Kidney (tissue), 14 donors: Measurements from ENCODE around the gene STOX1. TPM values are rescaled to one million over a fixed set of nuclear protein-coding genes. Genes with fewer than 3 reads are reported as not detected.
"Not testable (repeated sequence)": the region's sequence is repeated elsewhere in the genome, so short reads cannot be mapped to it uniquely, and the experiment has no call there.

Experiments used
- DNase-seq, 5 donors: peaks; one replicate each; pipeline ENCODE4 v3.0.0-alpha.2; 2013 to 2020
- FAIRE-seq: peaks from 2 replicates; lab custom pipeline; 2012; peaks lifted over from hg19 to GRCh38; lab: Jason Lieb, UNC
- H3K27ac ChIP-seq, 2 donors: one replicate each; pipeline ENCODE4 v1.7.0; 2013; ENCODE audit warnings: low read depth in 2 of 2, low read length in 2 of 2, inconsistent platforms in 1 of 2
- H3K27me3 ChIP-seq: one replicate; pipeline ENCODE4 v1.7.1; 2013; ENCODE audit warnings: low read length, inconsistent platforms; ENCODE audit not compliant: control insufficient read depth, insufficient read depth
- H3K36me3 ChIP-seq, 3 donors: one replicate each; pipeline versions ENCODE4 v1.7.0 to v1.7.1; 2013; ENCODE audit warnings: low read length in 3 of 3, control low read depth in 1 of 3, inconsistent platforms in 1 of 3; ENCODE audit not compliant: insufficient read depth in 3 of 3, control insufficient read depth in 2 of 3
- H3K4me1 ChIP-seq, 3 donors: one replicate each; pipeline versions ENCODE4 v1.7.0 to v1.7.1; 2013; ENCODE audit warnings: low read length in 3 of 3, inconsistent platforms in 1 of 3, low read depth in 1 of 3; ENCODE audit not compliant: control insufficient read depth in 2 of 3, insufficient read depth in 2 of 3
- H3K4me3 ChIP-seq, 3 donors: one replicate each; pipeline versions ENCODE4 v1.7.0 to v1.8.1; 2013; ENCODE audit warnings: low read length in 3 of 3, control low read depth in 1 of 3, inconsistent platforms in 1 of 3
- H3K9ac ChIP-seq, 3 donors: one replicate each; pipeline versions ENCODE4 v1.7.0 to v1.7.1; 2013; ENCODE audit warnings: low read length in 3 of 3, control low read depth in 1 of 3, inconsistent platforms in 1 of 3
- H3K9me3 ChIP-seq, 3 donors: one replicate each; pipeline versions ENCODE4 v1.7.0 to v1.7.1; 2013; ENCODE audit warnings: low read length in 3 of 3, control low read depth in 1 of 3, inconsistent platforms in 1 of 3; ENCODE audit not compliant: control insufficient read depth in 2 of 3, insufficient read depth in 1 of 3
- intact Hi-C: fragments of 100-400 bp; cut with DNase I; formaldehyde crosslinking; loops from one replicate; pipeline ENCODE4 v1.11.1; 2022
- polyA plus RNA-seq: library from polyadenylated mRNA; stranded (reverse); fragments of 350-450 nt; fragmentation: Illumina TruSeq; extraction: RNeasy Lipid Tissue Mini Kit (QIAGEN cat#74804); gene quantifications from one replicate; pipeline ENCODE4 v1.2.3, GENCODE V29; 2014; ENCODE audit warnings: low read depth, low replicate concordance; ENCODE audit not compliant: insufficient read depth
- total RNA-seq: library from RNA; stranded (reverse); fragmentation: NEBNext Ultra II Directional; extraction: Animal tissue kit (Norgen Biotek cat#: 25700); gene quantifications from one replicate; pipeline ENCODE4 v1.2.1, GENCODE V29; 2021
- TF ChIP-seq, protein P1 (sequence below): IDR thresholded peaks from 3 replicates; pipeline ENCODE4 v1.5.1; 2012; ENCODE audit warnings: mild to moderate bottlenecking, moderate library complexity, borderline replicate concordance; ENCODE audit not compliant: insufficient read depth; ENCODE audit errors: extremely low read depth
- donor health status: control.
- donor health status: control.
- donor health status: control.
- donor health status: control.
- donor health status: control.
- donor health status: DM: yes; HTN: yes; CAD: no.
- donor health status: Normal renal cell carcinoma (clear cell type).

STOX1 gene
- total and polyA plus RNA-seq, 2 donors from 2014 or later = 1.5 TPM

- Histone ChIP-seq H3K9me3 (no peaks in the 10 kb centered on the region), H3K4me3 (no peak overlapping the region), H3K27me3 (no peaks in the 10 kb centered on the region), H3K4me1 (peaks cover 0 to 3% (median 0%) of the 10 kb centered on the region in 3 donors), H3K9ac (no peak overlapping the region), H3K36me3 (peaks cover 2% of the 10 kb centered on the region in 3 donors), H3K27ac (no peak overlapping the region)
- intact Hi-C loops = no loop called here
- DNase-seq (no peak), FAIRE-seq (no peak)
- TF ChIP-seq, protein P1, sequence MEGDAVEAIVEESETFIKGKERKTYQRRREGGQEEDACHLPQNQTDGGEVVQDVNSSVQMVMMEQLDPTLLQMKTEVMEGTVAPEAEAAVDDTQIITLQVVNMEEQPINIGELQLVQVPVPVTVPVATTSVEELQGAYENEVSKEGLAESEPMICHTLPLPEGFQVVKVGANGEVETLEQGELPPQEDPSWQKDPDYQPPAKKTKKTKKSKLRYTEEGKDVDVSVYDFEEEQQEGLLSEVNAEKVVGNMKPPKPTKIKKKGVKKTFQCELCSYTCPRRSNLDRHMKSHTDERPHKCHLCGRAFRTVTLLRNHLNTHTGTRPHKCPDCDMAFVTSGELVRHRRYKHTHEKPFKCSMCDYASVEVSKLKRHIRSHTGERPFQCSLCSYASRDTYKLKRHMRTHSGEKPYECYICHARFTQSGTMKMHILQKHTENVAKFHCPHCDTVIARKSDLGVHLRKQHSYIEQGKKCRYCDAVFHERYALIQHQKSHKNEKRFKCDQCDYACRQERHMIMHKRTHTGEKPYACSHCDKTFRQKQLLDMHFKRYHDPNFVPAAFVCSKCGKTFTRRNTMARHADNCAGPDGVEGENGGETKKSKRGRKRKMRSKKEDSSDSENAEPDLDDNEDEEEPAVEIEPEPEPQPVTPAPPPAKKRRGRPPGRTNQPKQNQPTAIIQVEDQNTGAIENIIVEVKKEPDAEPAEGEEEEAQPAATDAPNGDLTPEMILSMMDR = no peak
These were observed 98.2 kb downstream of the STOX1 start for GRCh38 chr10:68925489-68925888.

DNA sequence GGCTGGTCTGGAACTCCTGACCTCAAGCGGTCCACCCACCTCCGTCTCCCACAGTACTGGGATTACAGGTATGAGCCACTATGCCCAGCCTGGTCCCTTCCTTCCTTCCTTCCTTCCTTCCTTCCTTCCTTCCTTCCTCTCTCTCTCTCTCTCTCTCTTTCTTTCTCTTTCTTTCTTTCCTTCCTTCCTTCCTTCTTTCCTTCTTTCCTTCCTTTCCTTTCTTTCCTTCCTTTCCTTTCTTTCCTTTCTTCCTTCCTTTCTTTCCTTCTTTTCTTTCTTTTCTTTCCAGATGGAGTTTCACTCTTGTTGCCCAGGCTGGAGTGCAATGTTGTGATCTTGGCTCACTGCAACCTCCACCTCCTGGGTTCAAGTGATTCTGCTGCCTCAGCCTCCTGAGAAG is 101.8 kb downstream of the STOX1 start:
- H3K27me3 ChIP-seq, DNase-seq, H3K4me3 ChIP-seq, H3K9me3 ChIP-seq, H3K4me1 ChIP-seq, intact Hi-C loops, FAIRE-seq, H3K27ac ChIP-seq, H3K9ac ChIP-seq: not testable (repeated sequence)
- peaks cover 3 to 10% (median 8%) of the 10 kb centered on the region in 3 donors for H3K36me3 ChIP-seq

- DNase-seq, H3K4me1 ChIP-seq, H3K4me3 ChIP-seq, H3K27me3 ChIP-seq, H3K9me3 ChIP-seq, FAIRE-seq, intact Hi-C loops, H3K9ac ChIP-seq, H3K27ac ChIP-seq: not testable (repeated sequence)
- H3K36me3 ChIP-seq = peaks cover 3 to 12% (median 10%) of the 10 kb centered on the region in 3 donors
These were observed 102.6 kb downstream of the STOX1 start for GRCh38 chr10:68929888-68930287.

- H3K9me3 ChIP-seq, intact Hi-C loops, H3K27ac ChIP-seq, DNase-seq, H3K4me3 ChIP-seq, H3K9ac ChIP-seq, H3K27me3 ChIP-seq, H3K4me1 ChIP-seq, FAIRE-seq: not testable (repeated sequence)
- H3K36me3 ChIP-seq = peaks cover 3 to 12% (median 12%) of the 10 kb centered on the region in 3 donors
These were observed 105.5 kb downstream of the STOX1 start for GRCh38 chr10:68932860-68933259.

DNA sequence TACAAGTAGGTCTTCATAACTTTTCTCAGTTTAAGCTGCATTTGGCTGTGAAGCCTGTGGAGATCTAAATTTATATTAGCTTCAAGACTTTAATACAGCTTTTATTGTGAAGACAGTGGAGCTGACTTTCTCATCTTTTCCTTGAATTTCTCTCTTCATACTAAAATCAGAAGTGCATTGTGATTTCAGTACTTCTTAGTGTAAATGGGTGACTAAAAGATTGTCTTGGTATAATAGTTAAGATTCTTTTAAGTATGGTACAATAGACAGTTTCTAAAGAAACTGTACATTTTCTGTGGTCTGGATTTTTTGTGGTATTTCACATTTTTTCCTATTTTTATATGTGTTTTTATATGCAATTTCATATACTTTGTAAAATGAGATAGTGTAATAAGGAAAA is 107.7 kb downstream of the STOX1 start:
- no peak for FAIRE-seq
- H3K36me3 ChIP-seq = peaks cover 3 to 12% (median 12%) of the 10 kb centered on the region in 3 donors

More for the DNA sequence above, 107.7 kb downstream of the STOX1 start:
- H3K9me3 ChIP-seq = no peaks in the 10 kb centered on the region
- intact Hi-C loops = no loop called here
- H3K27ac ChIP-seq = no peak overlapping the region
- H3K4me3 ChIP-seq = no peak overlapping the region
- no peaks in the 10 kb centered on the region for H3K27me3 ChIP-seq
- no peak overlapping the region for H3K9ac ChIP-seq
- DNase-seq = no peak
- no peaks in the 10 kb centered on the region for H3K4me1 ChIP-seq
- TF ChIP-seq, protein P1 = no peak
